GM18498 (cell line): Measurements from ENCODE around the gene LYRM1.
"Not testable (repeated sequence)": the region's sequence is repeated elsewhere in the genome, so short reads cannot be mapped to it uniquely, and the experiment has no call there.

Experiments
- ATAC-seq: cut with Tn5 transposase; IDR thresholded peaks from one replicate; pipeline ENCODE4 v1.9.1; 2021; ENCODE audit warnings: mild to moderate bottlenecking, moderate library complexity; ENCODE audit not compliant: unreplicated experiment

Gene LYRM1

DNA sequence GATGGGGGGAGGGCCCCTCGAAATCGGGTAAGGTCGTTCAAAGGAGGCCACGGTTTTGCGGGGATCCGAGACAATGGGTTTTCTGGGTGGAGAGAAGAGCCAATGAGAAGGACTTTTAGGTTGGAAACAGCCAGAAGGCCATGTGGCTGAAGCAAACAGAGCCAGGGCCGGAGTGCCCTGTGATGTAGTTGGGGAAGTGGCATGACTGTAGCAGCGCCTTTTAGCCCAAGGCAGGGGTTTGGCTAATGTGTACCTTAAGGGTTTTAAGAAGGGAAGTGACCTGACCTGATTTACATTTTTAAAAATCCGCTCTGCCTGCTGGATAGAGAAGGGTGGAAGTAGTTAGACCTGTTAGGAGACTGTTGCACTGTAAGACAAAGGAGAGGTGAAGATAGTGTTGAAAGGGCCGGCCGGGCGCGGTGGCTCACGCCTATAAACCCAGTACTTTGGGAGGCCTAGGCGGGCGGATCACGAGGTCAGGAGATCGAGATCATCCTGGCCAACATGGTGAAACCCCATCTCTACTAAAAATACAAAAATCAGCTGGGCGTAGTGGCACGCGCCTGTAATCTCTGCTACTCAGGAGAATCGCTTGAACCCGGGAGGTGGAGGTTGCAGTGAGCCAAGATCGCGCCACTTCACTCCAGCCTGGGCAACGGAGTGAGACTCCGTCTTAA, 1.0 kb downstream of the LYRM1 start:
- no peak for ATAC-seq

- ATAC-seq, result no peak
These were observed 1.9 kb downstream of the LYRM1 start for GRCh38 chr16:20902426-20902825.

- ATAC-seq, result no peak
These were observed 2.7 kb downstream of the LYRM1 start for GRCh38 chr16:20903116-20903898.

GRCh38 chr16:20903899-20904506, 3.4 kb downstream of the LYRM1 start:
- no peak for ATAC-seq

- ATAC-seq, result no peak
These were observed 4.0 kb downstream of the LYRM1 start for GRCh38 chr16:20904507-20905081.

GRCh38 chr16:20905576-20905975, 5.0 kb downstream of the LYRM1 start:
- no peak for ATAC-seq

DNA sequence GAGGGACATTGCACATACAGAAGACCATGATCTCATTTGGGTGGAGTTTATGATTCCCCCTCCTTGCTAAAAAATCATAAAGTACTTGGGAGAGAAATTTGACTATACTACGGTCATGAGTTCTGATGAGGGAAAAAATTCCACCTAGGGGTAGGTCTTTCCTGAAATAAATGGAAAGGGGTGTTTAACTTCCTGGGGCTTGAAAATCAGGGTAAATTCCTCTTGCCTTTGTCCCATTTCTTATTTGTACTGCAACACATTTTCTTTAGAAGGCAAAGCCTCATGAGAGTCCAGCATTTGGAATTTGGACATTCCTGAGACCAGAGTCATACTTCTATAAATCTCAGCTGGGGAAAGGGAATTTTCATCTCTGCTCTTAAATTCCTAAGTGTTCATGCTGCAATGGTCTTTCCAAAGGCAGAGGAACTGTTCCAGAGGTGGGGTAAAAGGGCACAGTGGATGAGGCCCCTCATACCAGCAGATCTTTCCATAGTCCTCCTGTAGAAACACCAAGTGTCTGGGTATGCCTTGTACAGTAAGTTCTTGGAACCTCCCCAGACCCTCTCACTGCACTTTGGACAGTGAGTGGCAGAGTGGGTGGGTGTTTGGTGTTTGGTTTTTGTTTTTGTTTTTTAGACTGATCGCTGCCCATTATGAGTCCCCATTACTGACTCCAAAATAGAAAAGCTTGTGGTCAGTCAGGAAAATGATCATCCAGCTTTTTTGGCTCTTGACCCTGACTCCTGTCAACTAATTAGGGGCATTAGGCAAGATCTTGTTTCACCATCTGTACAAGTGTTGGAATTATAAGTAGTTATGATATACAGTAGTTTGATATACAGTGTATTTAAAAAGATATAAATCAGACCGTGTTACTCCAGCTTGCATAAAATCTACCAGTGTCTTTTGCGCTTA, 6.0 kb downstream of the LYRM1 start:
- no peak for ATAC-seq

- ATAC-seq, result no peak
These were observed 10.3 kb downstream of the LYRM1 start for GRCh38 chr16:20910781-20911321.

GRCh38 chr16:20911361-20911760, 10.8 kb downstream of the LYRM1 start:
- no peak for ATAC-seq

DNA sequence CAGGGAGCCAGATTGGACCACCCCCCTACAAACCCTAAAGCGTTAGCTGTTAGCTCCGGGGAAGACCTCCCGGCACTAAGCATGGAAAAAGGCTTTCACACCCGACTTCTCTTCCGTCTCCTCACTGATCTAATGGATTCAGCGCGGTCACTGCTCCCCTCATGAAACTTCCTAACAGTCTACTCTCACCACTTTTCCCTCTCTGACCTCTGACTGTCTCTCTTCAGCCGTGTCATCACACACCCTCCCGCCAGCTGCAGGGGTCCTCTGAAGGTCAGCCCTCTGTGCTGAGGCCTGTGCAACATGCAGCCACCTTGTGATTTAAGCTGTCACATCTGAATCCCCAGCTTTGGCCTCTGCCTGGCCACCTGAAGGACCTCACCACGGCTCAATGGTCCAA, 15.7 kb downstream of the LYRM1 start:
- no peak for ATAC-seq

DNA sequence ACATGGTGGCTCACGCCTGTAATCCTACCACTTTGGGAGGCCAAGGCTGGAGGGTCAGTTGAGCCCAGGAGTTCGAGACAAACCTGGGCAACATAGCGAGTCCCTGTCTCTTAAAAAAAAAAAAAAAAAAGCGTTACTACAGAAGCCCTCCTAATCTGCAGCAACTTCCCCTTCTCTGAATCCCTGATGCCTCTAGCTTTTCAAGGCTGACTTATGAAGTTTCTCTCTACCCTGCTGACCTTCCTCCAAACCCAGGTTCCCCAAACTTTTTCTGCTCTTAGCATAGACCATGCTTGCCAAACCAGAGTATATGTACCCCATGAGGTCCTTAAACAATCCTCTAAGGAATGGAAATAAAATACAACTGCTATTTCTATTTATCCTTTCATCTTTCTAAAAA, 16.4 kb downstream of the LYRM1 start:
- no peak for ATAC-seq

- ATAC-seq, result no peak
These were observed 18.1 kb downstream of the LYRM1 start for GRCh38 chr16:20918486-20919239.

GRCh38 chr16:20920091-20920490, 19.5 kb downstream of the LYRM1 start:
- no peak for ATAC-seq

DNA sequence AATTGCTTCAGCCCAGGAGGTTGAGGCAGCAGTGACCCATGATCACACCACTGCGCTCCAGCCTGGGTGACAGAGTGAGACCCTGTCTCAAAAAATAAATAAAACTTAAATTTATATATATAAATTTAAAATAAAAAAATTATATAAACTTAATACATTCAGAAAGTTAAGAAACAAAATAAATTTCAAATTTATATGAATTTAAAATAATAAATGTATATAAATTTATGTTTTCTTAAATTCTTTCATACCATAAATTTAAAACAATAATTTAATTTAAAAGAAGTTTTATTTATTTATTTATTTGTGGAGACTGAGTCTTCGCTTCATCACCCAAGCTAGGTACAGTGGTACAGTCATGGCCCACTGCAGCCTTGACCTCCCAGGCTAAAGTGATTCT, 20.2 kb downstream of the LYRM1 start:
- no peak for ATAC-seq

- no peak for ATAC-seq
These were observed 23.3 kb downstream of the LYRM1 start for GRCh38 chr16:20923876-20924275.

DNA sequence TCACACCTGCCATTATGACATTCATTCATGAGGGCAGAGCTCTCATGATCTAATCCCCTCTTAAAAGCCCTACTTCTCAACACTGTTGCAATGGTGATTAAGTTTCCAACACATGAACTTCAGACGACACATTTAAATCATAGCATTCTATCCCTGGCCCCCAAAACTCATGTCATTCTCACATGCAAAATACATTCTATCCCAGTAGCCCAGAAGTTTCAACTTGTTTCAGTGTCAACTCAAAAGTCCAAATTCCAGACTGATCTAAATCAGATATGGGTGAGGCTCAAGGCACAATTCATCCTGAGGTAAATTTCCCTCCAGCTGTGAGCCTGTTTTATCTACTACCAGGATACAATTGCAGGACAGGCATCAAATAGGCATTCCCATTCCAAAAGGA, 25.2 kb downstream of the LYRM1 start:
- no peak for ATAC-seq

DNA sequence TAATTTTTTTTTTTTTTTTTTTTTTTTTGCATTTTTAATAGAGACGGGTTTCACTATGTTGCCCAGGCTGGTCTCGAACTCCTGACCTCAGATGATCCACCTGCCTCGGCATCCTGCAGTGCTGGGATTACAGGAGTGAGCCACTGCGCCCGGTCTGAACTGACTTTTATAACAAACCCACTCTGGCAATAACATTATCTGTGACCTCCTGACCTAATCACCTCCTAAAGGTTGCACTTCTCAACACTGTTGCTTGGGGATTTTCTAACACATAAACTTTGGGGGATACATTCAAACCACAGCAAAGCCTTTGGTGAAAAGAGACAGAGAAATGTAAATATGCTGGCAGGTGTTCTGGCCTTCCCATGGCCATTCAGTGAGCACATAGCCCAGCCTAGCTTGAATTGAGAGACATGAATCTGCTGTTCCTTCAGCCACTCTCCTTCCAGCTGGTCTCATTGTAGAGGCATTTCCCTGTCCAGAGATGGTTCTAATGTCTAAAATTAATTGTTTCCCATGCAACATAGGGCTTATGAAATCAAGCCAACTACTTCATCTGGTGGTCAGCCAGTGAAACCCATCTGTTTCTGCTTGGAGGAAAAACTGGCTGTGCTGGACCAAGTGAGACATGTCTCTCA, 28.3 kb downstream of the LYRM1 start:
- no peak for ATAC-seq

DNA sequence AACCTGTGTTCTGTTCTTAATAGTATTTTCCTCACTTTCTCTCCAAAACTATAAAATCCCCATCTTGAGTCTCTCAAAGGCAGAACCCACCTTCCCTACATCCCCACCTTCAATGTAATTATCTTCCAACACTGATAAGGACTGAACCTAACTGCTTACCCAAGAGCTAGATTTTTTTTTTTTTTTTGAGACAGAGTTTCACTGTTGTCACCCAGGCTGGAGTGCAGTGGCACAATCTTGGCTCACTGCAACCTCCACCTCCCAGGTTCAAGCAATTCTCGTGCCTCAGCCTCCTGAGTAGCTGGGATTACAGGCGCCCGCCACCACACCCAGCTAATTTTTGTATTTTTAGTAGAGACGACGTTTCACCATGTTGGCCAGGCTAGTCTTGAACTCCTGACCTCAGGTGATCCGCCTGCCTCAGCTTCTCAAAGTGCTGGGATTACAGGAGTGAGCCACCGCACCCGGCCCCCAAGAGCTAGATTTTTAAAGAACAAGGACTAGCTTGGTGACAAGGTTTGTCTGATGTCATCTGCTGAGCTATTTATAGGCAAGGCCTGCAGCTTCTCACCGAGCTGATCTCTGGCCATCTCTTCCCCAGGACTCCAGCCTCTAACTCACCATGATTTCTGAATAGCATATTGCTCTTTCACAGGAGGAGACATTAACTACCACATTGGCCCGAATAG, 29.2 kb downstream of the LYRM1 start:
- ATAC-seq, result not testable (repeated sequence)

DNA sequence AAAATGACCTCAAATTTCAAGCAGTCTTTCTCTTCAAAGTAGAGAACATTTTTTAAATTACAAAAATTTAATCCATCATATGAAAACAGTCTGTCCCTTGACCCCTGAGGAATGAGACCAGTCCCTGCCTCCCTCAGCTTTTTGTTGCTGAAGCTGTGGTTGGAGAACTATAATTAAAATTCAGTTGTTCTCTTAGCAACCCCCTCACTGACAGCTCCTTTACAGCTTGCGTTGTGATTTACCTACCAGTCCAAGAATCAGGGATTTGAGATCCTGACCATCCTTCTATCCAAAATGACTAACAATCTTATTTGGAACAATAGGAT, 29.8 kb downstream of the LYRM1 start:
- ATAC-seq, result no peak
